ENCODE data around the gene ZGRF1. TPM values are rescaled to one million over a fixed set of nuclear protein-coding genes. Genes with fewer than 3 reads are reported as not detected.

The ZGRF1 gene
- total and polyA plus RNA-seq, 5 experiments from 2014 or later, result 1.1 to 19.2 (median 2.3) TPM

GRCh38 chr4:112517067-112517634 lies 119.6 kb downstream of the ZGRF1 start:
- Mint-ChIP-seq H3K4me1 (peaks cover 28 to 75% (median 52%) of the 10 kb centered on the region in 4 donors), H3K27ac (peak overlapping the region in 2 of 10 donors; percentile 24 to 53), H3K36me3 (peaks cover 5 to 25% (median 9%) of the 10 kb centered on the region in 3 donors), H3K27me3 (peaks cover 76 to 100% (median 87%) of the 10 kb centered on the region in 5 donors), H3K9me3 (peaks cover 0 to 36% (median 6%) of the 10 kb centered on the region in 9 donors), H3K4me3 (peak overlapping the region; percentile 55 to 93 (median 76))
- DNase-seq, result no peak
- no peak for ATAC-seq
- POLR2A ChIA-PET, result no interaction called here

DNA sequence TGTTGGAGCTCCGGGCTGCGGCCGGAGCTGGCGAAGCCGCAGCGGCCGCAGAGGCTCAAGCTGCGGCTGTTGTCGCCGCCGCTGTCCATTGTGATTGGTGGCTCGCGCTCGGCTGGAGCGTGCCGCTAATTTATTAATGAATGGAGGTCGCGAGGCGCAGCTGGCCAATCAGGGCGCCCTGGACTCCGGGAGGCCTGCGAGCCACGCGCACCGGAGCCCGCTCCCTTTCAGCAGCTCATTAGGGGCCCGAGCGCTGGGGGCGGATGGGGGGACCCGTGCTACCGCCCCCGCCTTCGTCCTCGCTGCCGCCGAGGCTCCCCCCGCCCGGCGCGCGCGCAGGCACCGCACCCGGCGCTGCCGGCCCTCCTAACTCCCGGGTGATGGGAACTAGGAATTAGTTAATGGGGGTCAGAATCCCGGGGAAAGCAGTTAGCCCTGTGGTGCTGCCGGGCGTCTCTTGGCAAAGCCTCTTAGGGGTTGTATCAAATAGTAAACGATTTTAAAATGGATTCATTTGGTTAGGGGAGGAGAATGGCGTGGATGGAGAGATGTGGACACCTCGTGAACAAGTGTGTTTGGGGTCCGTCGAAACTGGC lies 120.1 kb downstream of the ZGRF1 start:
- peaks cover 29 to 80% (median 52%) of the 10 kb centered on the region in 4 donors for H3K4me1 Mint-ChIP-seq
- POLR2A ChIA-PET, result no interaction called here
- peak overlapping the region; percentile 68 to 96 (median 94) for H3K4me3 Mint-ChIP-seq
- peaks cover 6 to 26% (median 8%) of the 10 kb centered on the region in 3 donors for H3K36me3 Mint-ChIP-seq
- H3K27ac Mint-ChIP-seq, result peak overlapping the region in 1 of 10 donors; percentile 53
- H3K27me3 Mint-ChIP-seq, result peaks cover 76 to 100% (median 87%) of the 10 kb centered on the region in 5 donors
- DNase-seq (no peak), ATAC-seq (no peak)
- peaks cover 0 to 42% (median 10%) of the 10 kb centered on the region in 9 donors for H3K9me3 Mint-ChIP-seq

GRCh38 chr4:112516066-112516470 lies 120.6 kb downstream of the ZGRF1 start, which contains the start of gene NEUROG2:
TSS of gene NEUROG2 (minus strand) at chr4:112516180. CDS start at chr4:112515475, 705 bp downstream.
- peaks cover 34 to 81% (median 54%) of the 10 kb centered on the region in 4 donors for H3K4me1 Mint-ChIP-seq
- peaks cover 0 to 47% (median 12%) of the 10 kb centered on the region in 9 donors for H3K9me3 Mint-ChIP-seq
- peaks cover 6 to 31% (median 8%) of the 10 kb centered on the region in 3 donors for H3K36me3 Mint-ChIP-seq
- peaks cover 76 to 100% (median 87%) of the 10 kb centered on the region in 5 donors for H3K27me3 Mint-ChIP-seq
- peak within 1 kb of the TSS; percentile 86 to 96 (median 94) for H3K4me3 Mint-ChIP-seq
- peak within 1 kb of the TSS in 5 of 10 donors; percentile 53 to 80 (median 67) for H3K27ac Mint-ChIP-seq
- no peak for DNase-seq
- ATAC-seq, result no peak
- POLR2A ChIA-PET, result interaction anchor here (1.0 kb wide), 1 partner anchor 8 kb away, joined by 3 read pairs; no protein-coding TSS in a partner anchor

GRCh38 chr4:112515198-112516065 lies 121.3 kb downstream of the ZGRF1 start:
- Mint-ChIP-seq H3K4me1 (peaks cover 37 to 76% (median 52%) of the 10 kb centered on the region in 4 donors), H3K36me3 (peaks cover 6 to 31% (median 8%) of the 10 kb centered on the region in 3 donors), H3K27me3 (peaks cover 71 to 100% (median 83%) of the 10 kb centered on the region in 5 donors), H3K4me3 (peak overlapping the region; percentile 86 to 96 (median 94)), H3K27ac (peak overlapping the region in 4 of 10 donors; percentile 65 to 80 (median 71)), H3K9me3 (peaks cover 0 to 47% (median 12%) of the 10 kb centered on the region in 9 donors)
- POLR2A ChIA-PET, result interaction anchor here (1.0 kb wide), 1 partner anchor 9 kb away, joined by 3 read pairs; no protein-coding TSS in a partner anchor
- DNase-seq, result peak in 4 of 10 donors; percentile 28 to 49 (median 42)
- peak; percentile 62 to 75 for ATAC-seq

DNA sequence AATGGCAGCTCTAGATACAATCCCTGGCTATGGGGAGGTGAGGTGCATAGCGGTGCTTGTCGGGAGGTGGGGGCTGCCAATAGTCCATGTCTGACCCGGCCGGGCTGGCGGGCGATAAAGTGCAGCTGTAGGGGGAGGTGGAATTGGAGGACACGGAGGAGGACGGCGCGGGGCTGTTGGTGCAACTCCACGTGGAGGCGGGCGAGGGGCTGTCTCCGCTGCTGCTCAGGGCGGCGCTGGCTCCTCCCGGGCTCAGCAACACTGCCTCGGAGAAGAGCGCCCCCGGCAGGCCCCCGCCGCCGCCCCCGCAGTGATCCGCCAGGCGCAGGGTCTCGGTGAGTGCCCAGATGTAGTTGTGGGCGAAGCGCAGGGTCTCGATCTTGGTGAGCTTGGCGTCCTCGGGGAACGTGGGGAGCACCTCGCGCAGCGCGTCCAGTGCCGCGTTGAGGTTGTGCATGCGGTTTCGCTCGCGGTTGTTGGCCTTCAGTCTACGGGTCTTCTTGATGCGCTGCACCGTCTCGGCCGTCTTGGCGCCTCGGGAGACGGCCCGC lies 122.0 kb downstream of the ZGRF1 start:
- Mint-ChIP-seq H3K9me3 (peaks cover 0 to 40% (median 10%) of the 10 kb centered on the region in 9 donors), H3K4me3 (peak overlapping the region; percentile 68 to 96 (median 85)), H3K27ac (no peak overlapping the region), H3K27me3 (peaks cover 69 to 100% (median 80%) of the 10 kb centered on the region in 5 donors), H3K36me3 (peaks cover 3 to 24% (median 8%) of the 10 kb centered on the region in 3 donors), H3K4me1 (peaks cover 37 to 72% (median 55%) of the 10 kb centered on the region in 4 donors)
- POLR2A ChIA-PET, result interaction anchor here (1.0 kb wide), 1 partner anchor 9 kb away, joined by 3 read pairs; no protein-coding TSS in a partner anchor
- DNase-seq, result no peak
- peak in 1 of 2 donors; percentile 5 for ATAC-seq

DNA sequence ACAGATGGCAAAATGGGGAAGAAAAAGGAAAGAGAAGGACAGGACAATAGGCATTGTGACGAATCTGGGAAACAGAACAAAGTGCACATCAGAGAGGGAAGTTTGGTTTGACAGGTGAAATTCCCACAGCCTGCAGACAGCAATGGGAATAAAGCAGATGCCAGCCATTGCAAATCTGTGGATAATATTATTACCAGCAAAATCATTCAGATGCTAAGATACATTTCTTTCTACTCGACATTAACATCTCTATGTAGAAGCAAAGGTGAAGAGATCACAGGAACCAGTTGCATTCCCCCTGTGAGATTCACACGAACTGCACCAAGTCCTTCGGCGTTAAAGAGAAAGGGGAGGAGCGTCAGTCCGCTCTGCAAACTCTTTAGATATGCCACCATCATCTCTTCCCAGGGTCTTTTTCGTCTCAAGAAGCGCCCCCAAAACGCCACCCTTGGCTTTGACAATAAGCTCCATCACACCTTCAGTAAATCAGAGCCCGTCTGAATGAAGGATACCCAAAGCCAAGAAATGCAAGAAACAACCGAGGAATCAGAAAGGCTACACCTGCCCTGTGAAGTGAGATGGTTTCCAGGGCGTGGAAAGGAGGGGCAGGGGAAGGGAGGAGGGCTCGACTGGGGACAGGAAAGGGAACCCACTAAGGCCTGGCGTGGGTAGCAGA lies 122.6 kb downstream of the ZGRF1 start:
- H3K36me3 Mint-ChIP-seq, result peaks cover 0 to 20% (median 8%) of the 10 kb centered on the region in 3 donors
- no peak for DNase-seq
- ATAC-seq, result no peak
- peaks cover 0 to 36% (median 10%) of the 10 kb centered on the region in 9 donors for H3K9me3 Mint-ChIP-seq
- H3K27me3 Mint-ChIP-seq, result peaks cover 70 to 100% (median 82%) of the 10 kb centered on the region in 5 donors
- POLR2A ChIA-PET, result no interaction called here
- H3K4me1 Mint-ChIP-seq, result peaks cover 42 to 75% (median 60%) of the 10 kb centered on the region in 4 donors
- H3K4me3 Mint-ChIP-seq, result peak overlapping the region; percentile 57 to 93 (median 83)
- H3K27ac Mint-ChIP-seq, result peak overlapping the region in 1 of 10 donors; percentile 19

DNA sequence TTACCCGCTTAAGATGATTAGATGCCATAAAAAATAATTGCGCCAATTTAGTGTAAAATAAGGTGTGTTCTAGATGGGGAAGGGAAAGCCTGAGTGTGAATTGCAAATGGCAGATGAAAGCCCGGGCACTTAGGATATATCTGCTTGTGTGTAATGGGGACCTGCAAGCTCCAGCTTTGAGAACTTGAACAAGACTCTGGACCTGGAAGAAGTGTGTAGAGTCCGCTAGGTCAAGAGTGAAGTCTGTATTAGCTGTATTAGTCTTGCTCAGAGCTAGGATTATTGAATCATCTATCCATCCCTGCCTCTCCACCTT lies 124.9 kb downstream of the ZGRF1 start:
- POLR2A ChIA-PET, result interaction anchor here (0.6 kb wide), 1 partner anchor 10 kb away, joined by 3 read pairs; no protein-coding TSS in a partner anchor
- Mint-ChIP-seq H3K36me3 (peaks cover 0 to 12% (median 7%) of the 10 kb centered on the region in 3 donors), H3K4me1 (peaks cover 32 to 66% (median 50%) of the 10 kb centered on the region in 4 donors), H3K4me3 (peak overlapping the region in 6 of 10 donors; percentile 23 to 75 (median 63)), H3K27me3 (peaks cover 62 to 100% (median 76%) of the 10 kb centered on the region in 5 donors), H3K27ac (no peak overlapping the region), H3K9me3 (peaks cover 0 to 29% (median 10%) of the 10 kb centered on the region in 9 donors)
- no peak for ATAC-seq
- DNase-seq, result no peak

DNA sequence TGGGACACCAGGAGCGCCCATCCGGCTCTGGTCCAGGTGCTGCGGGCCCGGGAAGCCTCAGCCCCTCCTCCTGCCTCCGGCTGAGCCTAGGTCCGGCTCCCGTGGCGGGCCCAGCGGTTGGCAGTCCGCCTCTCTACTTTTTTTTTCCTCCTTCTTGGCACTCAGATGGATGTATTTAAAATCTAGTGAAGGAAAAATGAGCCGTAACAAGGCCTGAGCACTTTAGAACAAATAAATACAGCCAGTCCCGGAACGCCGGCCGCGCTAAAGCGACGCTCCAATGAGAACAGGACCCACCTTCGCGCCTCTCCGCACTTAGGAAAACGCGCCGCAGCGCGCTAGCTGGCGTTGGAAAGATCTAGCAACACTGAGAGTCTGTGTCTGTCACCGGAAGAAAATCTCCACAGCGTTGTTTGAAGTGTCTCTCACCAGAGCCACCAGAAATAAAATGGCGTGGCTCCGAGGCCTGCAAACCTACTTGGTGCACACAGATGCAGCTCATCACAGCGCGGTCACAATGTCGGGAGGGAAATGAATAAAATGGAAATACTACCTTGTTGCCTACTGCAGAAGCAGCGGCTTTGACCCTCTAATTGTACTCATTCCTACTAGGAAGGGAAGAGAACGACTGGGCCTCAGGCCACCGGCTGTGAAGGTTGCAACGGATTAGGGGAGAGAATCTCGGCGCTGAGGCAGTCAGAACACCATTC lies 125.5 kb downstream of the ZGRF1 start:
- peaks cover 63 to 100% (median 77%) of the 10 kb centered on the region in 5 donors for H3K27me3 Mint-ChIP-seq
- H3K27ac Mint-ChIP-seq, result peak overlapping the region in 1 of 10 donors; percentile 15
- H3K36me3 Mint-ChIP-seq, result peaks cover 0 to 12% (median 7%) of the 10 kb centered on the region in 3 donors
- peaks cover 31 to 61% (median 47%) of the 10 kb centered on the region in 4 donors for H3K4me1 Mint-ChIP-seq
- ATAC-seq, result no peak
- POLR2A ChIA-PET, result no interaction called here
- DNase-seq, result no peak
- H3K9me3 Mint-ChIP-seq, result peaks cover 0 to 29% (median 10%) of the 10 kb centered on the region in 9 donors
- peak overlapping the region; percentile 47 to 80 (median 63) for H3K4me3 Mint-ChIP-seq

DNA sequence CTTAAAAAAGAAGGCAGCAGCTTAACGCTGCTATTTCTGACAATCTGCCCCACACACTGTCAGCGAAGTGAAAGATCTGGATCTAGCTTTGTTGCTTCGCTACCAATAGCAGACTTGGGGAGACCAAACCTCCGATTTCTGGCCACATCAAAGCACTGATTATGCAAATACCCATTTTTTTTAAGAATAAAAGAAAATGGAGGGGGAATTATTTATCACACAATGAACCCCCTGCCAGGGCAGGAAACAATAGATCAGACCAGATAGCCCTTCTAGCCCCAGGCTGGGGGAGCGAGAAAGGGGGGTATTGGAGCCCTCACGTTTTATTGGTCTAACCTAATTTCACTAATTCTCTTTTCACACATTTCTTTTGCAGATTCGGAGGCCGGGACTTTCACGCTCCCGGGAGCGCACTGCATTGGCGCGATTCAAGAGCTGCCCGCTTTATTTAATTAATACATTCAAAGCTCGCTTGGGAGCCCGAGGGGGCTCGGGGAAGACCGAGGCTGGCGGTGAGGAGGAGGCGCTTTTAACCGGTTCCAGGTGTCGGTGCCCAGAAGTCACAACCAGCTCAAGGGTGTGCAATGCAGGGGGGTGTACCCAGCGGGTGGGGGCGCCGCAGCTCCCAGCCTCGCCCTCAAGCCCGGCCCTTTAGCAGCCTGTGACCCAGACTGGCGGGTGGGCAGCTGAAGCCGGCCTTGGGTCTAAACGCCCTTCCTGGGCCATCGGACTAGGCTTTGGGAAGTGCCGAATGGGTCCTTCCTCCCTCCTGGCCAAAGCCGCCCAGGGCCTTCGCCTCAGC lies 126.2 kb downstream of the ZGRF1 start:
- Mint-ChIP-seq H3K36me3 (peaks cover 0 to 12% (median 7%) of the 10 kb centered on the region in 3 donors), H3K4me3 (peak overlapping the region; percentile 48 to 73 (median 67)), H3K27ac (no peak overlapping the region), H3K4me1 (peaks cover 28 to 54% (median 44%) of the 10 kb centered on the region in 4 donors), H3K9me3 (peaks cover 0 to 29% (median 10%) of the 10 kb centered on the region in 9 donors), H3K27me3 (peaks cover 67 to 100% (median 76%) of the 10 kb centered on the region in 5 donors)
- POLR2A ChIA-PET, result no interaction called here
- ATAC-seq, result no peak
- DNase-seq, result no peak
